SK-N-MC (cell line): Measurements from ENCODE around the gene DISC1.
"Not testable (repeated sequence)": the region's sequence is repeated elsewhere in the genome, so short reads cannot be mapped to it uniquely, and the experiment has no call there.

Source experiments
- DNase-seq: peaks from one replicate; pipeline ENCODE4 v3.0.0-alpha.2; 2011; ENCODE audit warnings: low read depth, low spot score
- H3K27ac ChIP-seq: fragments of 200-600 bp; sonication (generic); 2 replicates; pipeline ENCODE4 v1.5.1; 2016; ENCODE audit warnings: mixed run types
- H3K36me3 ChIP-seq: fragments of 200-600 bp; sonication (generic); 2 replicates; pipeline ENCODE4 v1.6.1; 2017; ENCODE audit warnings: antibody characterized with exemption, low read length, mixed read lengths; ENCODE audit not compliant: insufficient read depth
- H3K4me3 ChIP-seq: fragments of 200-600 bp; sonication (generic); 2 replicates; pipeline ENCODE4 v1.5.1; 2016
- H3K9ac ChIP-seq: fragments of 200-600 bp; sonication (generic); 2 replicates; pipeline ENCODE4 v1.8.0; 2017; ENCODE audit warnings: mixed run types, mixed read lengths; ENCODE audit not compliant: insufficient read length
- H3K9me3 ChIP-seq: fragments of 200-600 bp; sonication (generic); 2 replicates; pipeline ENCODE4 v1.6.1; 2017; ENCODE audit warnings: low read depth, mild to moderate bottlenecking, antibody characterized with exemption, low read length, moderate library complexity, mixed read lengths
- EZH2 ChIP-seq: fragments of 200-600 bp; sonication (generic); IDR thresholded peaks from one replicate; pipeline ENCODE4 v1.6.1; 2017; ENCODE audit warnings: antibody characterized with exemption
- FOXP2 ChIP-seq: optimal IDR thresholded peaks from 2 replicates; pipeline ENCODE3; 2011; ENCODE audit warnings: mild to moderate bottlenecking, moderate library complexity; ENCODE audit not compliant: insufficient read depth; ENCODE audit errors: extremely low read length, control extremely low read depth
- POLR2AphosphoS5 ChIP-seq: IDR thresholded peaks from 2 replicates; pipeline ENCODE4 v1.6.1; 2012; ENCODE audit warnings: mild to moderate bottlenecking, low read depth, low read length, borderline replicate concordance

Gene DISC1

DNA sequence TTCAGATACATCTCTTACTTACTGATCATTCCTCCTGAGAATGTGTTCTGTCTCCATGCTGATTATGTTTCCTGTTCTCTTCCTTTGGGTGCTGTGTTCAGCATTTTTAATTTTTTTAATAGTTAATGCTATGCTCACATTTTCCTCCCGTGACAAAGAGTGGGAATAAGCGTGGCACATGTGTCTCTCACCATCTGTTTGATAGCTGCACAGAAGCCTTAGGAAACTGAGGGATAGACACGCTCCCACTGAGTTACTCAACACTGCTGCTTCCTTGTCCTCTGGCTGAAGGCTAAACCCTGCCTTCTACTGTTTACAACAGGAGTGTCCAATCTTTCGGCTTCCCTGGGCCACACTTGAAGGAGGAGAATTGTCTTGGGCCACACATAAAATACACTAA lies 264.2 kb downstream of the DISC1 start:
- no peaks in the 10 kb centered on the region for H3K36me3 ChIP-seq
- H3K9me3 ChIP-seq: no peaks in the 10 kb centered on the region
- no peak for TF ChIP-seq FOXP2
- no peak for TF ChIP-seq POLR2AphosphoS5
- no peak for TF ChIP-seq EZH2
- H3K4me3 ChIP-seq: no peak overlapping the region
- no peak overlapping the region for H3K27ac ChIP-seq
- no peak for DNase-seq
- no peak overlapping the region for H3K9ac ChIP-seq

DNA sequence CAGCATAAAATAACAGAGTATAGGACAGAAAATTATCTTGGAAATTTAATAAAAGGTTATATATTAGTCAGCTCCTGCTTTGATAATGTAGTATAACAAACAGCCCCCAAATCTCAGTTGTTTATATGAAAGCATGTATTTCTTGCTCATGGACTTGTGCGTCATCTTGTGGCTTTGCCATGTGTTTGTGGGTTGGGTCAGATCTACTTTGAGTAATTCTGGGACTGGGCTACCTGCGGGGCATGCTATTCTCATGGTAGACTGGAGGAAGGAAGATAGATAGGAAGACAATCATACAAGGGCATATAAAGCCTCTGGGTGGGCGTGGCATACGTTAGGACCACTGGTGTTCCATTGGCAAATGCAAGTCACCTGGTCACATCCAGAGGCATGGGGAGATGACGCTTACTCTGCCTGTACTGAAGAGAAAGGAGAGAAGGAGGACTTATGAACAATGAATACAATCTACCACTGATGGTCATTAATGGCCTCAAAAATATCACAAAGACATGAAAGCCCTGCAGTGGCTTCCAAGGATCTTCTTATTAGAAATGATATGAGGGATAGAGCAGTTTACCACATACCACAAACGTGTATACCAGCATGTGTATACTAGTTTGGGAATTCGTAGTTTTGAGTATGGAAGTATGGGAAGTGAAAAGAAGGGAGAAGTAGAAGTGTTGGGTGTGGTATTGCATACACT lies 267.0 kb downstream of the DISC1 start:
- Histone ChIP-seq H3K27ac (no peak overlapping the region), H3K36me3 (no peaks in the 10 kb centered on the region), H3K4me3 (no peak overlapping the region), H3K9ac (no peak overlapping the region), H3K9me3 (no peaks in the 10 kb centered on the region)
- no peak for DNase-seq
- TF ChIP-seq POLR2AphosphoS5 (no peak), FOXP2 (no peak), EZH2 (no peak)

DNA sequence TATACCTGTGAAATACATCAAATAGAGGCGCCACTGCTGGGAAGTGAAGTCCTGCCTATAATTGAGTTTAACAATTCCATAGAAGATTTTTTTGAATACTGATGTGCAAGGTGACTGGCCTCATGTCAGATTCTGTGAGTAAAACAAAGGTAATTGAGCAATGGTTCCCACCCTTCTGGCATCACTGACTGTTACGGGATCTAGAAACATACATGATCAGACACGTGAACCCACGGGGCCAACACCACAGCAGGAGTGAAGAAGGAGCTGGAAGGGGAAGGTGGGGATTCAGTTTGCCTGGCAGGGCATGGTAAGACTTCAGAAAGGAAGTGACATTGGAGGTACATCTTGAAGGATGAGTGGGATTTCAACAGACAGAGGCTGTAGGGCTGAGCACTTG lies 270.2 kb downstream of the DISC1 start:
- no peak overlapping the region for H3K9ac ChIP-seq
- no peaks in the 10 kb centered on the region for H3K36me3 ChIP-seq
- H3K9me3 ChIP-seq: no peaks in the 10 kb centered on the region
- H3K4me3 ChIP-seq: no peak overlapping the region
- no peak for DNase-seq
- no peak overlapping the region for H3K27ac ChIP-seq
- TF ChIP-seq EZH2 (no peak), POLR2AphosphoS5 (no peak), FOXP2 (no peak)

DNA sequence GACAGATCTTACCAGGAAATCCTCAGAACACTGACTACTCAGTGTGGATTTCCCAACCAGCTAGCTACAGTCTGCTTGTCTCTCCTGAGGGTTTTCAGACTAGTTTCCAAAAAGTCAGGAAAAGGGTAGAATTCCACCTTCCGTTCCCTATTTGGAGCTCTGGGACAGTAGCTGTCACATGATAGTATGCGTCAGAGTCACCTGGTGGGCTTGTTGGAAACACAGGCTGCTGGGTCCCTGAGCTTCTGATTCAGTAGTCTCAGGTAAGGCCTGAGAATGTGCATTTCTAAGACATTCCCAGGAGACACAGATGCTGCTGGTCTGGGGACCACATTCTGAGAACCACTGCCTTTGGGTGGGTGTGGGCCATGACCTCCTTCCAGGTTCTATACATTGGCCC lies 272.5 kb downstream of the DISC1 start:
- no peak for TF ChIP-seq POLR2AphosphoS5
- TF ChIP-seq FOXP2: no peak
- no peak for TF ChIP-seq EZH2
- DNase-seq: no peak
- no peaks in the 10 kb centered on the region for H3K36me3 ChIP-seq
- no peak overlapping the region for H3K4me3 ChIP-seq
- no peaks in the 10 kb centered on the region for H3K9me3 ChIP-seq
- no peak overlapping the region for H3K27ac ChIP-seq
- no peak overlapping the region for H3K9ac ChIP-seq

DNA sequence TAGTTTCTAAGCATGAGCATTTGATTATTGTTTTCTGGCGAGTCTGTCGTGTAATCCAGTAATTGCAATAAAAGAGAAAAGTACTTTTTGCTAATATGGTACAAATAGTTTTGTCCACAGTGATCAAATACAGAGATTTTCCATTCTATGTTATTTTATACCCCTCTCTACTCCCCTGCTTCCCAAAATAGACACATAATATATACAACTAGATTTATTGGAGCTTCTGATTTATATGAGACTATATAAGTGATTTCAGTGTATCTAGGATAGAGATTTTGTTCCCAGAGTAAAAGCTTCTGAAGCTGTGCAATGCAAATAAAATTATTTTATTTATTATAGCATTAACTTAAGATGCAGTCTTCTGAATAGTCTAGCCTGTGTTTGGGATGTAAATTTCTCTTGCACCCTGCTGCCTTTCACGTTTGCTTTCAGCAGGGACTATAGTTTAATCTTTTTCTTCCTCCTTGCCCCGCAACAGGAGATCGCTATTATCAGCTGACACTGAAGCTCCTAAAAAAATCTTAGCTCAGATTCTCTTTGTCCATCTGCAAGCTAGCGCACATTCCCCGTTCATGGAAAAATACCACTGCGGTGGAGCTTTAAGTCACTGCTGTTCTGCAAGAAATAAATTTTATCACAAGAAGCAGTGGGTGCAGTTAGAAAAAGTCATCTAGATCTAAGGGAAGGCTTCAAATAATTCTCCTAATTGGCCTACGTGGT lies 273.3 kb downstream of the DISC1 start:
- H3K36me3 ChIP-seq: no peaks in the 10 kb centered on the region
- DNase-seq: no peak
- TF ChIP-seq FOXP2 (no peak), EZH2 (no peak)
- no peaks in the 10 kb centered on the region for H3K9me3 ChIP-seq
- no peak overlapping the region for H3K4me3 ChIP-seq
- no peak overlapping the region for H3K9ac ChIP-seq
- H3K27ac ChIP-seq: no peak overlapping the region

DNA sequence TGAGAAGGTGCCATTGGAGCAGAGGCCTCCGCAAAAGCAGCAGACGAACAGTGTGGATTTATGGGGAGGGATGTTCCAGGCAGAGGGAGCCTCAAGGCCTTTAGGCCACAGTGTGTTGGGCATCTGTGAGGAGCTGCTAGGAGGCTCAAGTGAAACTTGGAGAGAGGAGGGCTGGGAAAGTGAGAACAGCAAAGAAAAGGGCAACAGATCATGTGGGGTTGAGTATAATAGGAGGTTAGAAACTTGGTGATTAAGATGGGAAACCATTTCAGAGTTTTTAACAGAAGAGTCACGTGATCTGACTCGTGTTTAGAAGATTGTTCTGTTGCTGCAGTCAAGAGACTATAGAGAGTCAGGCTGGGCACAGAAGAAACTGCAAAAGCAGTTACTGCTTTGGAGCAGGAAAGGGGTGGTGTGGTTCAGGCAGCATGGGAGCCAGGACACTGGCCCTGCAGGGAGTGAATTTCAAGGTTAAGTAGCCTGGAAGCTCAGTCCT lies 277.0 kb downstream of the DISC1 start:
- TF ChIP-seq FOXP2 (no peak), EZH2 (no peak), POLR2AphosphoS5 (no peak)
- no peaks in the 10 kb centered on the region for H3K36me3 ChIP-seq
- no peak overlapping the region for H3K9ac ChIP-seq
- no peaks in the 10 kb centered on the region for H3K9me3 ChIP-seq
- no peak overlapping the region for H3K4me3 ChIP-seq
- no peak for DNase-seq
- H3K27ac ChIP-seq: no peak overlapping the region

DNA sequence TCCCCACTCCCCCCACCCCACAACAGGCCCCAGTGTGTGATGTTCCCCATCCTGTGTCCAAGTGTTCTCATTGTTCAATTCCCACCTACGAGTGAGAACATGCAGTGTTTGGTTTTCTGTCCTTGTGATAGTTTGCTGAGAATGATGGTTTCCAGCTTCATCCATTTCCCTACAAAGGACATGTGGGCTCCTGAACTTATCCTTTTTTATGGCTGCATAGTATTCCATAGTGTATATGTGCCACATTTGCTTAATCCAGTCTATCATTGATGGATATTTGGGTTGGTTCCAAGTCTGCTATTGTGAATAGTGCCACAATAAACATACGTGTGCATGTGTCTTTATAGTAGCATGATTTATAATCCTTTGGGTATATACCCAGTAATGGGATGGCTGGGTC lies 280.7 kb downstream of the DISC1 start:
- not testable (repeated sequence) for DNase-seq, H3K9ac ChIP-seq, H3K27ac ChIP-seq

DNA sequence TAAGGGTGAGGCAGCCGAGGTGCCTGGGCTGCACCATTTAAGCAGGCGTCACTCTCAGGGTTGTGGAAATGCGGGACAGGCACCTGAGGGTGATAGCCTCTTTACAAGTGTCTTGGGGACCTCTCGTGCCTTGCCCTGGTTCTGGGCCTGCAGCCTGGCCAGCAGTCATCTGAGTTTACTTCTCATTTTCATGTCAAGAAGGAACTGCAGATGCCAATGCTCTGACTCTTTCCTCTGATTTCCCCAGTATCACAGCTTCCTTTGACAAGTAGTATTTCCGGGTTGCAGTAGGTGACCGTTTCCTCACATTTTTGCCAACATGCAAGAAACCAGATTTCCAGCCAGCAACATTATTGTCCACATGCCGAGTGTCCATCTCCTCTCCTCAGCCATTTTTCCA lies 286.9 kb downstream of the DISC1 start:
- no peak for DNase-seq
- Histone ChIP-seq H3K9ac (no peak overlapping the region), H3K9me3 (no peaks in the 10 kb centered on the region), H3K4me3 (no peak overlapping the region), H3K36me3 (no peaks in the 10 kb centered on the region), H3K27ac (no peak overlapping the region)
- no peak for TF ChIP-seq EZH2
- TF ChIP-seq POLR2AphosphoS5: no peak
- TF ChIP-seq FOXP2: no peak

More for the DNA sequence above, 280.7 kb downstream of the DISC1 start:
- H3K4me3 ChIP-seq, H3K9me3 ChIP-seq, H3K36me3 ChIP-seq: not testable (repeated sequence)

DNA sequence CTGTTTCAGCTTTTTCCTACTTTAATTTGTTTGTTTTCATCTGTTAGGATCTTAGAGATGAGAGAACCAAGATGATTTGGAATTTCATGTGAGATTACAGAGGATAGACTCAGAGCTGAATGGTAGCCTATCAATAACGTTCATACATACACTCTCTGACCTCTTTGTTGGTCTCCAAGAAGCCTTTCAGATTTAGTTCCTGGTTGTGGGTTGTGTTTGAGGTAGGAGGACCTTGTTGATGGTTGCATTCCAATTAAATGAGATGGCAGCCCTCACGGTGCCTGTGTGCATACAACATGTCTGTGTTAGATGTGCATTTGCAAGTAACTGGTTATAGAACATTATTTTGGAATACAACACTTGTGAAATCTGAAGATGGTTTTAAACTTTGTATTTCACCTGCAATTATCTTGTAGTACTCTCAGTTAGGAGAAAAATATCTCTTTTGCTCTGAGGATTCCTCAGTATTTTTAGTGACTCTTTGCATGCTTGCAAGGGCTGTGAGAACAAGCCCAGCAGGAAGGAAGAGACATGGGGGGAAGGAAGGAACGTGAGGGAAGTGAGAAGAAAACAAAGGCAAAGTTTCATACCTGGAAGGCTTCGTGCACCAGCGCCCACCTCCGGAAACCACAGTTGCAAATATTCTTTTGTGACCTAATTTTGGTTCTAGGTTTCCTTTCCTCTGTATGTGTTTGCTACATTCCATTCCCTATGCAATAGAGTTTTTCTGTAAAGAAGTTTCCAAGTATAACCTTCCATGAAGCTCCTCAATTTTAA lies 291.8 kb downstream of the DISC1 start:
- H3K4me3 ChIP-seq: no peak overlapping the region
- no peak for DNase-seq
- TF ChIP-seq FOXP2: no peak
- no peak for TF ChIP-seq EZH2
- no peak for TF ChIP-seq POLR2AphosphoS5
- no peak overlapping the region for H3K9ac ChIP-seq
- no peaks in the 10 kb centered on the region for H3K9me3 ChIP-seq
- H3K36me3 ChIP-seq: no peaks in the 10 kb centered on the region
- no peak overlapping the region for H3K27ac ChIP-seq
